DMS 273 treated with DMSO at 0.1 percent for 48 hours (cell line): ENCODE measurements around the gene B4GALT6.

Experiments
- DNase-seq: peaks from one replicate; lab custom pipeline; 2025; lab: John Stamatoyannopoulos, UW

Gene B4GALT6

GRCh38 chr18:31688606-31689005 lies 4.2 kb upstream of the B4GALT6 start:
- DNase-seq = no peak

GRCh38 chr18:31686986-31687928 lies 2.9 kb upstream of the B4GALT6 start:
- DNase-seq = no peak

GRCh38 chr18:31686572-31686971 lies 2.2 kb upstream of the B4GALT6 start:
- no peak for DNase-seq

- DNase-seq = peak; percentile 58
These were observed 1.0 kb upstream of the B4GALT6 start for GRCh38 chr18:31685097-31686082.

GRCh38 chr18:31683968-31684278 lies 458 bp downstream of the B4GALT6 start:
- DNase-seq = no peak

- no peak for DNase-seq
These were observed 1.3 kb downstream of the B4GALT6 start for GRCh38 chr18:31683106-31683505.

DNA sequence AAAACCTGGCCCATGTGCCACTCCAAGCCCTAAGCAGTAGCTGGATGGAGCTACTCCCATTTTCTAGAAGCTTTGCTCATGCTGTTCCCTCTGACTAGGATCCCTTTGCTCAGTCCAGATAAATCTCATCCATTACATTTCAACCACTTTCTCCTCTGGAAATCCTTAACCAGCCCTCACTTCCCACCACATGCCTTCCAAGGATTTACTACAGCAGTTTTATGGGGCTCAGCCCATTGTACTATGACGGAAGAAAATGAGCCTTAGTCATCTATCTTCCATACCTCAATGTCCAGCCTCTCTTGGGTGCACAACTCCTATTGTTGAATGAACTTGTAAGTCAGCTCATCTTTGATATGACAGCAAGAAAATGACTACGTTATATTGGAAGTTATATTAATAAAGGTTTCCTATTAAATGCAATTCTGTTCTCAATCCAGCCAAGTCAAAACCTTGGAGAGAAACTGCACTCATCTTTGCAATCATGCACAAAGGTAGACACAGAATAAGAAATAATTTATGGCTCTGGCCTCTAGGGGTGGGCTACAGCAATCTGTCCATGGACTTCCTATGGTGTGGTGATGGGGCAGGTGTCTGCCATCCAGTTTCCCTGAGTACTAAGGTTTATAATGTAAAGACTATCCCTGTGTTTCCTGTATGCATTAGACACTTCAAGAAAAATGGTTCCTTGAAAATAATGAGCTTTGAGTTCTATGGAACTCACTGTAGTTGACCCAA lies 3.4 kb downstream of the B4GALT6 start:
- no peak for DNase-seq

DNA sequence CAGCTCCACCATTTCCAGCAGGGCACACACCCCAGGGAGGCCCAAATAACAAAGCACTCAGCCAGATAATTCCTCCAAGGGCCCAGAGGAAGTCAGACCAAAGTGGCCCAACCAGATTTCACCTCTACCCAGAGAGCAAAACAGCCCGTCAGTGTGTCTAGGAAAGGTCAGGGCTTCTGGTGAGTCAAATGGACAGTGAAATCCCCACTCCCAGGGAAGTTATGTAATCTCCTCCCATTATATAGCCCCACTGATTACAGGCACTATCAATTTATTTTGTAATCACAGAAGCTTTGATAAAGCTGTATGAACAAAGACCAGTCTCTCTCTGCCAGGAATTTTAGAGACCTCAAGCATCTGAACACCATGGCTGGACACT lies 4.0 kb downstream of the B4GALT6 start:
- DNase-seq = no peak

GRCh38 chr18:31679791-31680432 lies 4.5 kb downstream of the B4GALT6 start:
- no peak for DNase-seq

- no peak for DNase-seq
These were observed 5.1 kb downstream of the B4GALT6 start for GRCh38 chr18:31679133-31679742.

GRCh38 chr18:31678425-31678824 lies 6.0 kb downstream of the B4GALT6 start:
- no peak for DNase-seq

GRCh38 chr18:31677592-31677991 lies 6.8 kb downstream of the B4GALT6 start:
- DNase-seq = no peak

GRCh38 chr18:31675404-31675803 lies 9.0 kb downstream of the B4GALT6 start:
- no peak for DNase-seq

GRCh38 chr18:31672628-31673135 lies 11.7 kb downstream of the B4GALT6 start:
- DNase-seq = no peak

DNA sequence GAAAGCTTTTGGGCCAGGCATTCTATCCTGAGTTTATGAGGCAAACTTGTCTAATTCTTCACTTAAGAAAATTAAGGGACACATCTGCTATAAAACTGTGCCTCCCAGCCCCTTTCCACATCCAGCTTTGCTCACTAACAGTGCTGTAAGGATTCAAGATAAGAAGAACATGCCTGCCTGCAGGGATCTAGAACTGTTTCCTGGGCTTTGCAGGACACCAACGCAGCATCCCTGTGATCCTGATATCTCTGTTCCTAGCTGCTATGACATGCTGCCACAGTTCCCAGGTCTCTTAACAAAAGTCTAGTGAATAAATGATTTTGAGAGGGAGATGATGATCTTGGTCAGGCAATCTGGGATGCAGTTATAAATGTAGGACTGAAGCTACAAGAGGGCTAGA lies 12.4 kb downstream of the B4GALT6 start:
- no peak for DNase-seq

GRCh38 chr18:31669541-31669940 lies 14.8 kb downstream of the B4GALT6 start:
- DNase-seq = no peak

DNA sequence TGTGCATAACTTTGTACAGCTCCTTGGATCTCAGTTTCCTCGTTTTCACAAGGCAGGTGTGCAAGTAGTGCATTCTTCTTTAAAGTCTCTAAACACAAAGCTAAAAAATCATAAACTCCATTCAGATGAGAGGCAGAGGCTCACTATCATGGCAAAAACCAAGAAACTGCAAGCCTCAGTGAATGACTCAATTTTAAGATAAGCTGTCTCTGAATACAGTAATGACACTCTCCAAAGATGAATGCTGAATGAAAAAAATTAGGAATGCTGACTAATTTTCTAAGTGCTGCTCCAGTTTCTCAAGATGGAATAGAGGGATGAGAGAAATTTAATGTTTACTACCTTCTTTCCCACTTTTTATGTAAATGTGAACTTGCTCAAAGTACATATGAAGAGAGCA lies 17.2 kb downstream of the B4GALT6 start:
- no peak for DNase-seq

- DNase-seq = no peak
These were observed 18.3 kb downstream of the B4GALT6 start for GRCh38 chr18:31666055-31666454.

DNA sequence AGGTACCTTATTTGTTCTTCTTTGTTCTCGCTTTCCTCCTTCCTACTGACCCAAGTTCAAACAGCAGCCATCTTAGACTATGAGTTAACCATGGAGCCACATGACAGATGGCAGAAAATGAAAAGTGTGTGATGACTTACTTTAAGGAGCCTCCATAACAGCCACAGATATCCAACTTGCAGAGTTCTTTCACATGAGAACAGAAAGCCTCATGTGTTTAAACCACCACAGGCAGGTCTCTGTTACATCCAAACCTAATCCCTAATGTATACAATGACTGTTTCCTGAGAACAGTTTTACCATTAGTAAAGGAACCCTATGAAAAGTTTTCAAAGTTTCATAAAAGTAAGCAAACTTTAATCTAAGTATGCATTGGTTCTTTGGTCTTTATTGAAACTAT lies 20.3 kb downstream of the B4GALT6 start:
- DNase-seq = no peak

DNA sequence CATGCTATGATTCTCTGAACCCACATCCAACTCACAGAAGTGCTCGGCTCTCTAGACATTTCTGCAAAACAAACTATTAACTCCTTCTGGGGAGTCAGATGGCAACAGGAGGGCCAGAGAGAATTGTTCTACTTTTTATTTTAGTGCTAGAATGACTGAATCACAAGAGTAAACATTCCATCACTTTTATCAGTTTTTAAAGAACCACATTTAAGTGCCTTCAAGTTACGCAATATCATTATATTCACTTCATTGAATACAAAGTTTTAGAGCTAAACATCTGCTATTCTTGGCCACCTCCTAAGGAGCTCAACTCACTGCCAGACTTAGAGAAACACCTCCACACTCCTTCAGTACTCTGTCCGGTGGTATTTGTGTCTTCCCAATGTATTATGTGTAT lies 22.4 kb downstream of the B4GALT6 start:
- no peak for DNase-seq

- no peak for DNase-seq
These were observed 23.6 kb downstream of the B4GALT6 start for GRCh38 chr18:31660763-31661162.
